Endometrial microvascular endothelial cells (primary cell): ENCODE results near the gene ANG. TPM values are rescaled to one million over a fixed set of nuclear protein-coding genes. Genes with fewer than 3 reads are reported as not detected.

Experiments
- in situ Hi-C: cut with HindIII; loops from 2 replicates; pipeline ENCODE4 v1.10.0; 2017; ENCODE audit warnings: low sequenced_read_pairs, low pct_unique_long_range_greater_than_20kb; ENCODE audit errors: inconsistent ontology term
- total RNA-seq: library from RNA; depleted of rRNA; stranded (reverse); fragments of >200 nt; gene quantifications from one replicate; pipeline ENCODE4 v1.2.3, GENCODE V29; 2015; ENCODE audit errors: inconsistent ontology term

ANG gene
- total RNA-seq, 1 donor from 2014 or later, result 0.84 TPM

DNA sequence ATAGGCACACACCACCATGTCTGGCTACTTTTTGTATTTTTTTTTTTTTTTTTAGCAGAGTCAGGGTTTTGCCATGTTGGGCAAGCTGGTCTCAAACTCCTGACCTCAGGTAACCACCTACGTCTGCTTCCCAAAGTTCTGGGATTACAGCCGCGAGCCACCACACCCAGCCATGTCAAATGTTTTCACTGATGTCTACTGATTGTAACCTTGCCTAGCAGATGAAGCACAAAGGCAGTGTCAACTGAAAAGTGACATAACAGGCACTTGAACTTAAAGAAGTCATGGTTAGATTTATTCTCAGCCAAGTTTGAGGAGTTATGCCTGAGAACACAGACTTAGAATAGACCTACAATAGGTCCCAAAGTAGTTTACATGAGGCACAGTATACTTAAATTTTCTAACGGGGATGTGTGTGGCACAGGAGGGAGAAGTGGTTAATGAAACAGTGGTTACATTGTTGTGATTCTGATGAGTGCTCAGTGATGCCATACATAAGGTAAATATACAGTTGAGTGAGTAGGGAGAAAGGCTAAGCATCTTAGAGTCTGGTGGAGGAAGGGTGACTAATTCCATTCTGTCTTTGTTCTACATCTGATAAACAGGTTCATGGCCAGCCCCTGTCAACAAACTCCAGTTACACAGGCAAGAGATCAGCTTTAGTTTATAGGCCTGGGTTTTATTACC, 16.8 kb upstream of the ANG start:
- in situ Hi-C loops, result no loop called here

DNA sequence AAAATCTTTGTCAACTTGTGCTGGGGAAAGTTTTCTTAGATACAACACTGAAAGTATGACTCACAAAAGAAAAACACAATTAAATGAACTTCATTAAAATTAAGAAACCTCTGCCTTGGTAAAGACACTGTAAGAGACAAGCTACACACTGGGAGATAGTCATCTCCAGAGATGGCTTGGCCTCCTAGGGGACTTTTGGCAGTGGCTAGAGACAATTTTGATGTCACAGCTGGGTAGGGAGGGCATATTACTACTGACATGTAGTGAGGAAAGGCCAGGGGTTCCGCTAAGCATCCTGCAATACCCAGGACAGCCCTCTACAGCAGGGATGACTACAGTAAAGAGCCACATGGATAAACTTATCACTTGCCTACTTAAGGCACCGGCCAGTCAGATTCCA, 12.9 kb upstream of the ANG start:
- in situ Hi-C loops, result no loop called here

DNA sequence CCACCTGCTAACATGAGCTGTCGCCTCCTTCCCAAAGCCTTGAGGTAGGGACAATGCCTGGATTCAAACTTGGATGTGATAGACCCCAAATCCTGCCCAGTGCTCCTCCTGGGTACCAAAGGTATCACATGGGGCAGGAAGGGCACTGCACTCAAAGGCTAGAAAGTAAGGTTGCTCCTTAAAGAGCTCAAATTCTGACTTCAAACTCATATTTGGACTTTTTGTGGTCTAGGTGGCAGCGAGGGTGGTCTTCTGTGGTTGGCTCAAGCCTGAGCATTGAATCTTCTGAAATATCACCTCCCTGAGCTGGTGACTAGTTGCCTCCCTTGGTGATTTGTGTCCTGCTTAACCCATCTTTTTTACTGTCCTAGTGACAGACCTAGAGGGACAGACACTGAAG, 12.5 kb upstream of the ANG start:
- in situ Hi-C loops, result no loop called here

DNA sequence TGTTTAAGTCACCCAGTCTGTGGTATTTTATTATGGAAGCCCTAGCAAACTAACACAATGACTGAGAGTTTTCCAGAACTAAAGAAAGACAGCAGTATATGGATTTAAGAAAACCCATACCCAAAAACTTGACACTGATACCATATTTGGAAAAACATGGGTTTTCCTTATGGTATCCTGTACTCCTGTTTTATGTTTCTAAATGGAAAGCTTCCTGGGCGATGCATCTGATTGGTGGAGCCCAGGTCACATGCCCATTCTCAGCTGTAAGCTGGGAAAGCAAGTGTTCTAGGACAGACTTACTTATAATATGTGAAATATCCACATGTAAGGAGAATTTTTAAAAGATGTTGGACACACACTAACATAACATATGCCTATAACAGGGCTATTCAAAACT, 8.7 kb upstream of the ANG start:
- in situ Hi-C loops, result no loop called here

DNA sequence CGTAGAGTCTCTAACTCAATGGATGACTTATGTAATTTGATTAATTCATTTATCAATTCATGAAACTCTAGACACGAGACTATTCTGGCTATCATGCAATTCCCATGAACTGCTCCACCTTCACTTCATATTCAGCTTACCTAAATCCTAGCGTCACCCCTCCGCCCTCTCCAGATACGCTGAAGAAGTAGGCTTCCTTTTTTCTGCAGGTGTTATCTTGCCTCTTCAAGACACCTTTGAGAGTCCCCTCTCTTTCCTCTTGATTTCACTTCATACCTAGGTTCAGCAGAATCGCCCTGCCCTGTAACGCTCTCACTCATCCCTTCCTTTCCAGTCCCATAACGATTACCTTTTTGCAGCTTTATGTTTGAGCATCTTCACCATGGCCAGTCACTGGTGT, 8.2 kb upstream of the ANG start:
- in situ Hi-C loops, result no loop called here

DNA sequence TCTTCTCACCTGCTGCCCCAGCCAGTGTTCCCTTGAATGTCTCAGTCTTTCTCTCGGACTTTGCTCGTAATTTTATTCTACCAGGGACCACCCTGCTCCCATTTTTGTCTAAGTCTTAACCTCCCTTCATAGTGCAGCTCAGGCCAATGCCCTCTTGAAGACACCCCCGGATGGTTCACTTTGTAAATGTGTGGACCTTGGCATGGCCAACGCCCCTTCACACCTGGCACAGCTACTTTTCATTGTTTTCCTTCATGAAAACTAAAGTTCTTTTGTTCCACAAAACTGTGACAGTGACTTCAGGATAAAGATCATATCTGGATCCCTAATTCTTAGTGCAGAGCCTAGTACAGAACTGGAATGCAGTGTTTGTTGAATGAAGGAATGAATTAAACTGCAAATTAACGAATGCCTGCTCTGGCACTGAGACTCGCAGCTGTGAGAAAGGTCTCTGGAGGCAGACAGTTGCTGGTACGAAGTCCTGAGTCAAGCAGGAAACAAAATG, 7.7 kb upstream of the ANG start:
- in situ Hi-C loops, result no loop called here

DNA sequence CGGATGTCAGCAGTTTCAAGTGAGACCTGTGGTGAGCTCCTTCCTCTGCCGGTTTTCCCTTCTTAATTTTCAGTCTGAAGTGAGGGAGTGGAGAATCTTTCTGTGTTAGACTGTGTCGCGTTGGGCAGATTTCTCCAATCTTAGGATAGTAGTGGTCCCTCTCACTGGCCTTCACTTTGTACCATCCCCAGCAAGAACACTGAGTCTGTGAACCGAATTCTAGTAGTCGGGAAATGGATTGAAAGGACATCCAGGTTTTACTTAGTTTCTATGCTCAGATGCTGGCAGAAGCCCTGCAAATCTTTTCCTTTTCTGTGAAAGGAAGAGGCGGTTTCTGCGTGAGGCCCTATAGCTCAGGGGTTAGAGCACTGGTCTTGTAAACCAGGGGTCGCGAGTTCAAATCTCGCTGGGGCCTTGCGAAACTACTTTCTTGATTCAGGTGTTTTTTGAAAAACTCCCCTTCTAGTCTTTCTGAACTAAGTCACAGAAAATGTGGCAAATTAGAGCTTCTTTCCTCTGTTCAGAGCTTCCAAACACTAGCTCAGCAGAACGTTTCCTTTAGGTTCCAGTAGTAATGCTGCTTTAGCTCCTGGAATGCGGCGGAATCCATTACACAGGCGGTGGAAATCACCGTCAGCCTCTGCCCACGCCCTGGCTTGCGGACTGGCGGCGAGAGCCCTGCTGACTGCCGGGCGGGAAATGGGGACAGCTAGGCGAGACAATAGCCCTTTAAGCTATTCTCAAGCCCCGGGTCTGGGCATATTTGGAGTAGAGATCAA, 7.0 kb upstream of the ANG start:
- in situ Hi-C loops, result no loop called here

DNA sequence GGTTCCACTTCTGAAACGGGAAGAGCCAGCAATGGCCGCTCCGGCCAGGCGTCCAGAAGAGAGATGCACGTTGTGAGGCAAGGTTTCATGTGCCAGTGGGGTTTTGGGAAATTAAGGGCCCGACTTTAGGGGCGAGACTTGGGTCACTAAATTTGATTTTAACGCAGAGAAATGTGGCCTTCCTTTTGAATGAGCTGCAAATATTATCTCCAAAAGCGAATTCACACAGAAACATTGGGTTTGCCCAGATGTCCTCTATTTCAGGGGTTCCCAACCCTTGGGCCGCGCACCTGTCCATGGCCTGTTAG, 6.5 kb upstream of the ANG start:
- in situ Hi-C loops, result no loop called here

DNA sequence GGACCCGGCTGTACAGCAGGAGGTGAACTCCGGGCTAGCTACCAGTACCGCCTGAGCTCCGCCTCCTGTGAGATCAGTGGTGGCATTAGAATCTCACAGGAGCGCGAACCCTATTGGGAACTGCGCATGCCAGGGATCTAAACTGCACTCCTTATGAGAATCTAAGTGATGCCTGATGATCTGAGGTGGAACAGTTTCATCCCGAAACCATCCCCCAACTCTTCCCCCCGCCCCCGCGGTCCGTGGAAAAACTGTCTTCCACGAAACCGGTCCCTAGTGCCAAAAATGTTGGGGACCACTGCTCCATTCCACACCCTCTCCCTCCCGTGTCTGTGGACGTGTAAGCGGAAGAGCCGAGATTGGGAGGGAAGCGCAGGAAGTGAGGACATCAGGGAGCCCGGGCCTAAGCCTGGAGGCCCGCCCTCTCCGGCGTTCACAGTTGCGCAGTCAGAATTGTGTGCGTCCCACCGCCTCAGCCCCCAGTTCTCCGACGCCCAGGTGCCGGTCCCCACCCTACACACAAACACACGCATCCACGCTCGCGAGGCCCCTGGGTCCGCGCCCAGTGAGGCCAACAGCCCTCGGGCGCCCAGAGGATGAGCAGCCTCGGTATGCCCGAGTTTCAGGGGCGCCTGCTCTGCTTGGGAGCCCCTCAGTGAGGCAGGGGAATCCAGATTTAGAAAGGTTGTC, 6.0 kb upstream of the ANG start:
- in situ Hi-C loops, result no loop called here

DNA sequence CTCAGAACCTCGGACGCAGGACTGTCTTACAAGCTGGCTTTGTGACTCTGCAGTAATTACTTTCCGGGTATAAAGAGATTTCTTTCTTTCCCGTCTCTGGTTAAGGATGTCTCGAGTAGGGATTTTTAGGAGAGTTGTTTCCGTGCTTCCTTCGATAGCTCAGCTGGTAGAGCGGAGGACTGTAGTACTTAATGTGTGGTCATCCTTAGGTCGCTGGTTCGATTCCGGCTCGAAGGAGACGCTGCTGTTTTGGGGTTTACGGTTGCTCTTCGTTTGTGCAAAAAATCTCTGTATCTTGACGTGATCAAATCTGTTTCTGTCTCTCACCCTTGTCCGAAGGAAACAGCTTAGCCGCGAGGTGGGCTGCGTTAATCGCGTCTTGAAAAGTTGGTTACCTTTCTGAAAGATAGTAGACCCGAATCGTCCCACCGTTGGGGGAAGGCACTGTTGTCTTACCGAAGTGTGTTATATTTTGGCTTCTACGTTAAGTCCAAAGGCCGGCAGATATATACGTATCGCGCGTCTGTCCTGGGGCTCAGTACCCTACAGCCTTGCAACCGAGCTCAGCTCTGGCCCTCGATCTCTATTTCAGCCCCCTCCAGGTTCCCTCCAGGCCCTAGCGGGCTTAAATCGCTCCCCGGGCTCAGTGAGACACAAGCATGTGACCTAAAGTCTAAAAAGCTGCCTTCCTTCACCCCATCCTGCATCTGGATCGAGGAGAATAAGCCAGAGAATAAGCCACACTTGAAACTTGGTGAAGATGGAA, 5.3 kb upstream of the ANG start:
- in situ Hi-C loops, result no loop called here

DNA sequence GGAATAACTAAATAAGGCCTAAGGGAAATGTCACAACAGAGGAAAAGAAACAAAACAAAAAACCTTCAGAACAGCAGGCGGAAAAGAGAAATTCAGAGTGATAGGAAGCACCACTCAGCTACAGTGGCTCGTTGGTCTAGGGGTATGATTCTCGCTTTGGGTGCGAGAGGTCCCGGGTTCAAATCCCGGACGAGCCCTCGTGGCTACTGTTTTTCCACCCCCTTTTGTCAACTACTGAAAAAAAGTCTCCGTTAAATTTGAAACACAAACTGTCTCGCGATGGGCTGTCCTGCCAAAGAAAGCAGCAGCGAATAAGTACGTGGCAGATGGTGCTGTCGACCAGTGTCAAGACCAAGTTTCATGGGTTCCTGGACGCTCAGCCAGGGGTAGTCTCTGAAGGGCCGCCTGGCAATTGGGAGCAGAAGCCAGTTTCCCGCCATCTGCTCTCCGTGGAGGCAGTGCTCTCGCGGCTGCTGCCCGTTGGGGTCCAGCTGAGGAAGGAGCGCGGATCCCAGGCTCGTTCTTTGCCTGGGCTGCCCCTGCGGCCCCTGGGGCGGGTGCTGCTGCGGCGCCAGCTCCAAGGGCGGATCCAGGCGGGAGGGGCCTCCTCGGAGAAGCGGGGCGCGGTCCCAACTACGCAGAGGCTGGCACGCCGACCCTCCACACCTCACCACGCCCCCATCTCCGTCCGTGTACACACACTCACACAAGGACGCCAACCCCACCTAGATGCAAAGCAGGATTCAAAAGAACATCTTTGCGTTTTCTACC, 4.5 kb upstream of the ANG start, which contains the start of gene RNASE4:
TSS of gene RNASE4 (plus strand) at position 670 of the 771 bp plus-strand sequence. CDS start 14,812 bp downstream, outside the sequence.
- in situ Hi-C loops, result no loop called here

DNA sequence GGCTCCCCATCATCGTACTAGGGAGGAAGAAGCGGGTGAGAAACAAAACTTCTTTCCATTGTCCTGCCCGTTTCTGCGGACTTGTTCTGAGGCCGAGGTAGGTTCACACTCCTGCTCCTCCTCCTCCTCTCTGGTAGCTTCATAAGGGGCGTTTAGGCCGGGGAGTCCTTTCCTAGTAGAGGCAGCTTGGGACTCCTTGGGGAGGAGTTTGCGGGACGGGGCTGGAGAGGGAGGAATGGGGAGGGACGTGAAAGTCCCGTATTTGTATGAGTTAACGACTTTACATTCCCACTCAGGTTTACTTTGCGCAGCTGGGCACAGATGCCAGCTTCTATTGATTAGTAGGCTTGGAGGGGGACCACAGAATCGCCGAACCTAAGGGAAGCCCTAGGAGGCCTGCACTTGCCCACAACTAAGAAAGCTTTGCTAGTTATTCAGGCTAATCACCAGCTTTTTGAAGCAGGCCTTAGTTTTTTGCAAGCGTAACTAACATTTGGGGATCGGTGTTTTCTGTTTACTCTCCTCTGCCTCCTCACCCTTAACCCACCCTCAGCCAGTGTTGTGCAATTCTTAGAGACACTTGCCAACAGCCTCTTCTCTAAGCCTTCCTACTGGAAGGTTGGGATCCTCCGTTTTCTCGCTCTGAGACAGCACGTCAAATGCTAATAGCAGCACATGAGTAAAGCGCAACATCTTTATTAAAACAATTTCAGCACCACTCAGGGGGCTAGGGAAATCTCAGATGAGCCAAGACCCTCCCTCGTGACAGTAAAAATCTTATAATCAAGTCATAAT, 3.7 kb upstream of the ANG start:
- in situ Hi-C loops, result no loop called here

DNA sequence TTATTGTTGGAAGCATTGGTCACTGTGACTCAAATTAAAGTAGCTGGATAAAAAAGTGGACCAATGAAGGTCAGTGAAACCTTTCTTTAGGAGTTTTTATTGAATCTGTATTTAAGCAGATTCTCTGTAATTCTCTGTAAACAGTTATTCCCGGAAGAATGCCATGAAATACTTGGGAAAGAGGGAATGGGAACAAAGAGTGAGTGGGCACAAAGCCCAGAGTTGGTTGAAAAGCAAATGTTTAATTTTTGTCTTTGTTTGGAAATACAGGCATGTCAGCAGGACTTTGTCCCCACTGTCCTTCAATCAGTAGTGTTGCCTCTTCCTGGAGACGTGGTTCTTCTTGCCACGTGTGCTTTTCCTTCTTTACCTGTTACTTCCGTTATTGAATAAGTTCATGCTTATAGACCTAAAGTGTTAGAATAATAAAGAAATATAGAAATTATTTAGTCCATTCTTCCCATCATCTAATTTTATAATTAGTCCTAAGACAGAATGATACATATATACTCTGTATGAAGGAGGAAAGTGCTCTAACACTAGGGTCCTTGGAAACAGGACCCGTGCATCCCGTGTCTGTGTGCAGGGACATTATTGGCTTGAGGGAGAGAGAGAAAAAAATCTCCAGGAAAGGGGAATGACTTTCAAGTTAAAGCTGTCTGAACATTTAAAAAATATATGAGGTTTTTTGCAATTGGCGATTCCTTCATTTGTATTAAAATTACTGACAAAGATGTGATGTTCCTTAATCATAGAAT, 2.0 kb upstream of the ANG start:
- in situ Hi-C loops, result no loop called here

DNA sequence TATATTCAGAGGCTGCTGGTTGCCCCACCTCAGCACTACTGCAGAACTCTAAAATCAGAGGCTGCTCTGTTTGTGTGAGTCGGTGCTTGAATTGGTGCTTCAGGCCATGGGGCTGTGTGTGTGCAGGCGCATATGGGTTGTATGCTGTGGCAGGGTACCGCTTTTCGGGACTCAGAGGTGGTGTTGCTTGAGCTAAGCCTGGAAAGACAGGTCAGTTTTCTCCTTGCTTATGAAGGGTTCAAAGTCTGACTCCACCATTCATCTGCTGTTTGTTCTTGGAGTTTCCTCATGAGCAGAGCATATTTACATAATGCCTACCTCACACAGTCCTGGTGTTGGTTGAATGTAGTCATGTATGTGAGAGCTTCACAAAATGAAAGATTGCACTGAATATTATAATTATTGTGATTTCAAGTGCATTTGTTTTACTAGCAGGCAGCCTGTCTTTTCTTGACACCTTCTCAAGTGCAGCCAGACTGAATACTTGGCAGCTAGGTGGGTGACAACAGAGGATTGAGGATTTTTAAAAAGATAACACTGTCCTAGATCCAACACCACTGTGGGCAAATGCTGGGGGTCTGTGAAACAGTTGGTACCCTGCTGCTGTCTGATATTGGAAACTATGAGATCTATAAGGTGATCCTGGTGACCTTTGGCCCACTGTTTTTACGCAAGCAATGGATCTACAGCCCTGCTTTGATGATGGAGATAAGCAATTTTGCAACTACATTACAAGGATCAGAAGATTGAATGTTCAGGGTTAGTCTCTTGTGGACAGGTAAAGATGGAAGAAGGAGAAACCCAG, 1.0 kb upstream of the ANG start:
- in situ Hi-C loops, result no loop called here

DNA sequence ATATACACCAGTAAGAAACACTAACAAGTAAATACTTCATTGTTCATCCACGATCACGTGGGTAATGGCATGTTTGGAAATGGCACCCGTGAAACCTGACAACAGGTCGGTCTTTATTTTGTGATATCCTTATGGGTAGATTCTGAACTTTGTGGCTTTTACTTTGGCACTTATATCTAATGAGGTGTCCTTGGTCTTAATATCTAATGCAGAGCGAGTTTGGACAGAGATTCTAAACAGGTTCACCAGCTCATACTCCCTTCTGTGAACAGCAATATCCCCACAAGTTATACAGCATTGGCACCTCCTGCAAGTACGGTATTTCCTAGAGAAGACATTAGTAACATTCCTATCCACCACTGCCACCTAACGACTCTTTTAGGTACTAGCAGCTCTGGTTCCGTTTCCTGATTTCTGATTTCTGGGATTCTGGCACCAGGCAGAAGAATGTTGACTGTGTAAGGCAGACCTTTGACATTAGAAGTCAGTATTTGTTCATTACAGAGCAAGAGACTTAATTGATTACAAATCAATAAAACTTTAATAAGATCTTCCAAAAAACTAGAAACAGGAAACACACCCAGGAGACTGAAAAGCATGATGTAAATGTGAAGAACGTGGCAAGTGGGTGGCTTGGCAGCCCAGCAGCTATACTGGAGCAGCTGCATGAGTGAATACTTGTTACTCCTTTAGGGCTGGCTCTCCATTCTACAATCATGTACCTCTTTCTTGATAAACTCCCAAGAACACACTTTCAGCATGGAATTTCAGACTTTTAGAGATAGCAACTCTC, 2.5 kb downstream of the ANG start:
- in situ Hi-C loops, result no loop called here
